Cardiac muscle cell (in vitro differentiated cells and primary cell): ENCODE data around the gene ALG2. TPM values are rescaled to one million over a fixed set of nuclear protein-coding genes. Genes with fewer than 3 reads are reported as not detected.
A peak's percentile ranks its signal among the peaks of the same experiment; 100 is the strongest.

Experiments
- DNase-seq, 2 donors: peaks; one replicate each; pipeline versions ENCODE4 v3.0.0 to v3.0.0-alpha.2; 2010 to 2017; ENCODE audit warnings: low read depth in 1 of 2, low spot score in 1 of 2
- H3K27ac ChIP-seq: fragments of 200-600 bp; sonication (generic); 2 replicates; pipeline ENCODE4 v1.5.1; 2016
- H3K27me3 ChIP-seq: fragments of 200-600 bp; sonication (generic); 2 replicates; pipeline ENCODE4 v1.6.0; 2016; ENCODE audit warnings: control low read depth
- H3K36me3 ChIP-seq: fragments of 200-600 bp; sonication (generic); 2 replicates; pipeline ENCODE4 v1.5.1; 2016; ENCODE audit warnings: control low read depth
- H3K4me1 ChIP-seq: fragments of 200-600 bp; sonication (generic); 2 replicates; pipeline ENCODE4 v1.8.1; 2017; ENCODE audit warnings: low read depth, mild to moderate bottlenecking, mixed run types
- H3K4me3 ChIP-seq: fragments of 200-600 bp; sonication (generic); 2 replicates; pipeline ENCODE4 v1.5.1; 2016; ENCODE audit warnings: mild to moderate bottlenecking
- H3K9me3 ChIP-seq: fragments of 200-600 bp; sonication (generic); 2 replicates; pipeline ENCODE4 v1.5.1; 2017; ENCODE audit warnings: low read depth, mild to moderate bottlenecking, control low read depth
- polyA plus RNA-seq: library from polyadenylated mRNA; unstranded; fragments of >200 nt; fragmentation: Nextera tagmentation; extraction: Ambion mirVana; gene quantifications from 2 replicates; pipeline ENCODE4 v1.2.1, GENCODE V29; 2016
- total RNA-seq: library from RNA; depleted of rRNA; stranded (reverse); fragments of >200 nt; gene quantifications from 2 replicates; pipeline ENCODE4 v1.2.3, GENCODE V29; 2016
- TF ChIP-seq, protein P1 (sequence below): IDR thresholded peaks from 2 replicates; pipeline ENCODE4 v1.5.1; 2012; ENCODE audit warnings: low read depth, mild to moderate bottlenecking, low read length

Gene ALG2
- total and polyA plus RNA-seq, 2 experiments from 2014 or later, result 38.3 to 44.4 TPM

DNA sequence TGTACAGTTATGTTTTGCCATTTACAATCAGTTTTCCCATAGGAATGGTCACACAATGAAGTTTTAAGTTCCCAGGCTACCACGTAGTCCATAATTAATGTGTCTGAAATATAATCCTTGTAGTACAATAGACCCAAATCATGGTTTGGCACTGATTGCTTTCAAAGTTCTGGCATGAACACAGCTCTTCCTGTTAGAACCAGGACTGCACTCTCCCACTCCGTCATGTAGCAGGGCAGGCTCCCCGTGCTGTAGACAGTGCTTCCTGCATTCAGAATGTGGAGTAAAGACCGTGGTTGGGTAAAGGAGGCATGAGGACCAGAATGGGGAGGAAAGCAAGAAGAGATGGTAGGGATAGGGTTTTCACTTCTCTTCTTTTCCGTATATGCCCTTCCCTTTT is 4.3 kb upstream of the ALG2 start:
- H3K4me3 ChIP-seq, result no peak overlapping the region
- TF ChIP-seq, protein P1, sequence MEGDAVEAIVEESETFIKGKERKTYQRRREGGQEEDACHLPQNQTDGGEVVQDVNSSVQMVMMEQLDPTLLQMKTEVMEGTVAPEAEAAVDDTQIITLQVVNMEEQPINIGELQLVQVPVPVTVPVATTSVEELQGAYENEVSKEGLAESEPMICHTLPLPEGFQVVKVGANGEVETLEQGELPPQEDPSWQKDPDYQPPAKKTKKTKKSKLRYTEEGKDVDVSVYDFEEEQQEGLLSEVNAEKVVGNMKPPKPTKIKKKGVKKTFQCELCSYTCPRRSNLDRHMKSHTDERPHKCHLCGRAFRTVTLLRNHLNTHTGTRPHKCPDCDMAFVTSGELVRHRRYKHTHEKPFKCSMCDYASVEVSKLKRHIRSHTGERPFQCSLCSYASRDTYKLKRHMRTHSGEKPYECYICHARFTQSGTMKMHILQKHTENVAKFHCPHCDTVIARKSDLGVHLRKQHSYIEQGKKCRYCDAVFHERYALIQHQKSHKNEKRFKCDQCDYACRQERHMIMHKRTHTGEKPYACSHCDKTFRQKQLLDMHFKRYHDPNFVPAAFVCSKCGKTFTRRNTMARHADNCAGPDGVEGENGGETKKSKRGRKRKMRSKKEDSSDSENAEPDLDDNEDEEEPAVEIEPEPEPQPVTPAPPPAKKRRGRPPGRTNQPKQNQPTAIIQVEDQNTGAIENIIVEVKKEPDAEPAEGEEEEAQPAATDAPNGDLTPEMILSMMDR, result no peak
- DNase-seq, result no peak
- H3K36me3 ChIP-seq, result peaks cover 42% of the 10 kb centered on the region
- H3K27ac ChIP-seq, result no peak overlapping the region
- no peaks in the 10 kb centered on the region for H3K27me3 ChIP-seq
- peaks cover 14% of the 10 kb centered on the region for H3K4me1 ChIP-seq
- H3K9me3 ChIP-seq, result no peaks in the 10 kb centered on the region

DNA sequence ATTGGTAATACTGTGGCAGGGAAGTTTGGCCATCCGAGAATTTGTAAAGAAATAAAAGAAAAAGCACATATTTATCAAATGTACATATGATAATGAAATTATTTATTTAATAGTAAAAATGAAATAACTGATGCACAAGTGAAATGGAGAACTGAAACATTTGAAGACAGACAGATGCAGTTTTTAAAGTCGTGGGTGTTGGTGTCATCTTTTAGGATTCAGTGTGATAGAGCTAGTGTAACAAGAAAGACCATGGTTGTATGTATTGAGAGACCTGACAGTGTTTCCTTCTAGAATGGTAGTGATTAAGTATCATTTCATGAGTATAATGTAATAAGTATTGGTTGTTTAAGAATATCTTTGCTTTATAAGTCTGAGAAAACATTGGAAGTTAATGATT is 2.7 kb upstream of the ALG2 start:
- Histone ChIP-seq H3K9me3 (no peaks in the 10 kb centered on the region), H3K4me3 (no peak overlapping the region), H3K27me3 (no peaks in the 10 kb centered on the region), H3K36me3 (peaks cover 31% of the 10 kb centered on the region), H3K4me1 (peaks cover 28% of the 10 kb centered on the region), H3K27ac (no peak overlapping the region)
- DNase-seq, result no peak
- TF ChIP-seq, protein P1, result no peak

DNA sequence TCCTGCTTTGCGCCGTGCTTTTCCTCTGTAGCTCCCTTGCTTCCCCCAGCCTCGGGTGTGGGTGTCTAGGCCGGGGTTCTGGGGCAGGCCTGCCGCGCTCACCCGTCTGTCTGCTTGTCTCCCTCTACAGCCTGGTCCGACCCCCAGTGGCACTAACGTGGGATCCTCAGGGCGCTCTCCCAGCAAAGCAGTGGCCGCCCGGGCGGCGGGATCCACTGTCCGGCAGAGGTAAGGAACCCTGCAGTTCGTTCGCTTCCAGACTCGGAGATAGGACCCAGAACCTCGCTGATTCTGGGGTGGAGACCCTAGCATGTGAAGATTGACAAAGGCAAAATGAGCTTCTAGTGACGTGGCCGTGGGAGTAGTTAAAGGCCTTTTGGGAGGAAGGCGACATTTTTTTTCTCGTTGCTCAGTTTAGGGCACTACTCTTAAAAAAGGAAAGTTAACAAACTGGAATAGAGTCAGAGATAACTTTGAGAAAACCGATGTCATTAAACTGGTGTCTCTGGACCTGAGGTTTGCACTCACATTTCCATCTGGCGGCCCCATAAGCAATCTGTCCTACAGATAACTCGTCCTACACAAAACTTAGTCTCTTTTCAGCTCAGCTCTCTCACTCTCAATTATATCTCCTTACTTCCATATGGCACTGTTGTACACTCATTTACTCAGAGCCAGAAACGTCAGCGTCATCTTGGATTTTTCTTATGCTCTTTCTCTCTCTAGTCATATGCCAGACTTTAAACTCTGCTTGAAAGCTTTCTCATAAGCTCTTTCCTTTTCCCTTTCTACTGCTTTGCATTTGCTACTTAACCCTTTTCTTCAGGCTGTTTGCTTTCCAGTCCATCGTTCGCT is 901 bp upstream of the ALG2 start:
- Histone ChIP-seq H3K27me3 (no peaks in the 10 kb centered on the region), H3K4me1 (peaks cover 29% of the 10 kb centered on the region), H3K4me3 (peak overlapping the region; percentile 88), H3K36me3 (peaks cover 22% of the 10 kb centered on the region), H3K9me3 (no peaks in the 10 kb centered on the region), H3K27ac (peak overlapping the region; percentile 99)
- peak in 1 of 2 donors; percentile 22 for DNase-seq
- TF ChIP-seq, protein P1, result peak; percentile 12

DNA sequence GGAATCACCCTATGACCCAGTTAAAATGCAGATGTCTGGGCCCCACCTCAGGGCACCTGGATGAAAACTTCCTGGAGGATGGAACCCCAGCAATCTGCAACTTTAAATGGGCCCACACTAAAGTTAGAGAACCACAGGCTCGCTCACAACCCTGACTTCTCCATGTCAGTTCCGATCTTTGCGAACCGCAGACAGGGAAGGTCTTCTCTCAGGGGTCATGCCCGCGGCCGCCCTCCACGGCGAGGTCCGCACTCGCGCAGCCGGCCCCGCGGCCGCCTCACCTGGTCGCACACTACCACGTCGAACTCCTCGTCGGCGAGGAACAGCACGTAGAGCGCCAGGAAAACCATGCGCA is 499 bp downstream of the ALG2 start:
- Histone ChIP-seq H3K27me3 (no peaks in the 10 kb centered on the region), H3K4me3 (peak overlapping the region; percentile 88), H3K27ac (peak overlapping the region; percentile 99), H3K4me1 (peaks cover 29% of the 10 kb centered on the region), H3K9me3 (no peaks in the 10 kb centered on the region), H3K36me3 (peaks cover 26% of the 10 kb centered on the region)
- TF ChIP-seq, protein P1, result no peak
- no peak for DNase-seq

DNA sequence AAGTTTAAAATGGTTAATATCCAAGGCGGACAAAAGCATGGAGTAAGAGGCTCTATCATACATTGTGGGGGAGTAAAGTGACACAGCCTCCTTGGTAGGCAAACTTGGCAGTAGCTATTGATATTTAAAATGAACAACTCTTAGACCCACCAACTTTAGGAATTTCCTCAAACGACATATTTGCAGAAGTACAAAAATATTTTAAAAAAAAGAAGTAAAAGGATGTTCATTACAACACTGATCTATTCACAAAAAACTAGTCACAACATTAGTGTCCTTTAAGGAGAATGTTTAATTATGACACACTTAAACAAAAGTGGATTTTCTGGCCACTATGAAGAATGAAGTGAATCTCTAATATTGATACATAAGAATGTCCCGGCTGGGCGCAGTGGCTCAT is 1.7 kb downstream of the ALG2 start:
- Histone ChIP-seq H3K9me3 (no peaks in the 10 kb centered on the region), H3K36me3 (peaks cover 26% of the 10 kb centered on the region), H3K27ac (no peak overlapping the region), H3K4me3 (peak overlapping the region; percentile 88), H3K27me3 (no peaks in the 10 kb centered on the region), H3K4me1 (peaks cover 29% of the 10 kb centered on the region)
- peak in 1 of 2 donors; percentile 17 for DNase-seq
- TF ChIP-seq, protein P1, result no peak
